GM19397 (cell line): Measurements from ENCODE around the gene SMYD2.

Experiments
- ATAC-seq: cut with Tn5 transposase; IDR thresholded peaks from one replicate; pipeline ENCODE4 v1.9.1; 2021; ENCODE audit warnings: mild to moderate bottlenecking, moderate library complexity; ENCODE audit not compliant: unreplicated experiment

SMYD2 gene

GRCh38 chr1:214354440-214355148, 73.6 kb downstream of the SMYD2 start:
- no peak for ATAC-seq

DNA sequence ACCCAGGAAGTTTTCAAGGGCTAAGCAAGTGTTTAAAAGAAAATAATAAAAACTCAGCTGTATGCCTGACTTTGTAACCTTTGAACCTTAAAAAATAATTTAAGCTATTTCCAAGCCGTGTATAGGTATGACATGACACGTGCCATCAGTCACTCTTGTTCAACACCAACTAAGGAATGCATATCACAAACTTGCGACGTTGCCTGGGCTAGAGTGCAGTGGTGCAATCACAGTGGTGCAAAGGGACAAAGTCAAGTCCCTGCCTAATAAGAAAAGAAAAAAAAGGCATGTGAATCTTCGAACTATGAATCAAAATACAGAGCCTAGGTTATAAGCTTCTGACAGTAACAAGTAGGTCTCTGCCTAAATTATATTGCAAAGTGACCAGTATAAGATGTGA, 79.2 kb downstream of the SMYD2 start:
- no peak for ATAC-seq

DNA sequence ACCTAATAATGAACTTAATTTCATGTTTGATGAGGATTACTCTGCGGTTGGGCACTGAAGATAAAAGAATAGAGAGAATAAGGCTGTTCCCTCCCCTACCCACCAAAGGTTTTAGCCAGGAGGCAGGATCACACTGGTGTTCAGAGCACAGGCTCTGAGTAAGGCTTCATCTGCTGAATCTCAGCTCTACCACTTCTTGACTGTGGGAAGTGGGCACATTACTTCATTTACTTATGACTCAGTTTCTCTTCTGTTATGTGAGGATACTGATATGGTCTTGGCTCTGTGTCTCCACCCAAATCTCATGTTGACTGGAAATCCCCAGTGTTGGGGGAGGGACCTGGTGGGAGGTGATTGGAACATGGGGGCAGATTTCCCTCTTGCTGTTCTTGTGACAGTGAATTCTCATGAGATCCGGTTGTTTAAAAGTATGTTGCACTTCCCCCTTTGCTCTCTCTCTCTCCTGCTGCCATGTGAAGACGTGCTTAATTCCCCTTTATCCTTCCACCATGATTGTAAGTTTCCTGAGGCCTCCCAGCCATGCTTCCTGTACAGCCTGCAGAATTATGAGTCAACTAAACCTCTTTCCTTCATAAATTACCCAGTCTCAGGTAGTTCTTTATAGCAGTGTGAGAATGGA, 79.7 kb downstream of the SMYD2 start:
- no peak for ATAC-seq

DNA sequence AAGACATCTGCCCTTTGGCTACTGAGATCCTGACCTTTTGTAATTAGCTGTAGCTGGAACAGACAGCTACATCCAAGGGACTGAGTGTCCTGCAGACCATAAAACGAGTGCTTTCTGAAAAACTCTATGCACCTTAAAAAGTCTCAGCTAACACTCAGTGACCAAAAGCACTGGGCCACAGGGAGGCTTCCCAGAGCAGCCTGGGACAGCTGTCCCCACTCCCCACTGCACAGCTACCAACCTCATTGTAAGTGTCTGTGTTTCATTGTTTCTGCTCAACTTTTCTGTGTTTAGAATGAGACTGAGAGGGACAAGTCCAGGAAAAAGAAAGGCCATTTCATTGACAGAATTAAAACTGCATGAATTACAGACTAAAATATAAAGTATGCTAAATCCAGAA, 80.7 kb downstream of the SMYD2 start:
- no peak for ATAC-seq

- no peak for ATAC-seq
These were observed 81.4 kb downstream of the SMYD2 start for GRCh38 chr1:214362188-214362882.

DNA sequence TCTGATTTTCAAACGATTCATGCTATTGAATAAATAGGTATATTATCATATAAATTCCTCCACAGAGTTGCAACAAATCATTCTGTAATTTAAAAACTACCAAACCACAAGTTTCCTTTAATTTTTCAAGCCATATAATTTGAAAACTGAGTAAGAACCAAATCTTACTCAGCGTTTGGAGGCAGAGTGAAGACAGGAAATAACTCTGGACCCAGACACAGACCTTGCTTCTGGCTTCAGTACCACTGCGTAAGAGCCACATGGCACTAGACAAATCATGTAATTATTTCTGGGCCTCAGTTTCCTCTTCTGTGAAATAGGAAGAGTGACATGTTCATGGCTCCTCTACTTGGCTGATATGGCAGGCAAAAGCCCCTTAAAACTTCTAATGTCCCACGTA, 82.4 kb downstream of the SMYD2 start:
- no peak for ATAC-seq

- ATAC-seq: no peak
These were observed 83.4 kb downstream of the SMYD2 start for GRCh38 chr1:214364386-214364785.

DNA sequence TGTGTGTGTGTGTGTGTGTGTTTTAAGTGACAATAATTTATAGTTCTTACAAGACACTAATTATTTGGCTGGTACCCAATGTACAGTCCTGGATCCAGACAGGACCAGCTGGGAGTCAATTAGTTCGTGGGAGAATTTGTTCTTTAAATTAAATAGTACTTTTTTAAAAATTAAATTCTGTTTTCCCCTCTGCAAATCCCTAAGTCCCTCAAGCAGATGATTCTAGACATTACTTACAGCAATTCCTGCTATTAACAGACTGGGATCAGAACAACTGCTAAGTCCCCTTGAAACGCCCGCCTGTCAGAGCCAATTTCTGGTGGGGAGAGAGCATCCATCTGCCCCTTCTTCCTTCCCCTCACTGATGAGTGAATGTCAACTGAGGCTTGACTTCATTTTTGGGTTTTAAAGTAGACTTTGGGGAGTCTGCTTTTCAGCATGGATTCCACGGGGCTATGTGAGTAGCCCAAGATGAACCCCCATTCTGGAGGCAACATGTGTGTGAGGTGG, 83.9 kb downstream of the SMYD2 start:
- no peak for ATAC-seq

DNA sequence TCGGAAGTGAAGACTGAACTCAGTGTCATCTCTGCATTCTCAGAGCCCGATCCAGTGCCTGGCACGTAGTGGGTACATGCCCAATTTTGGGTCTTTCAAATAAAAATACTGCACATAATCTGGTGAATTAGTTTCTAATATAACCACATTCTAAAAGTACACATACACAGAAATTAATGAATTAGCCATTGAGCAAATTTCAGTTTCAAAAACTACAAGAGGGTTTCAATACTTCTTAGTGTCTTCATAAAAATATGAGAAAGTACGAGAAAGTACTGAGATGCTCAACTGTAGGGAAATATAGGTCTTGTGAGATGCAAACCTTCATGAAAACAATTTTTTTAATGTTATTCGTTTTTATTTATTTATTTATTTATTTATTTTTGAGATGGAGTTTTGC, 86.9 kb downstream of the SMYD2 start:
- no peak for ATAC-seq

GRCh38 chr1:214369364-214369763, 88.4 kb downstream of the SMYD2 start:
- ATAC-seq: no peak

GRCh38 chr1:214370615-214371014, 89.7 kb downstream of the SMYD2 start:
- no peak for ATAC-seq

DNA sequence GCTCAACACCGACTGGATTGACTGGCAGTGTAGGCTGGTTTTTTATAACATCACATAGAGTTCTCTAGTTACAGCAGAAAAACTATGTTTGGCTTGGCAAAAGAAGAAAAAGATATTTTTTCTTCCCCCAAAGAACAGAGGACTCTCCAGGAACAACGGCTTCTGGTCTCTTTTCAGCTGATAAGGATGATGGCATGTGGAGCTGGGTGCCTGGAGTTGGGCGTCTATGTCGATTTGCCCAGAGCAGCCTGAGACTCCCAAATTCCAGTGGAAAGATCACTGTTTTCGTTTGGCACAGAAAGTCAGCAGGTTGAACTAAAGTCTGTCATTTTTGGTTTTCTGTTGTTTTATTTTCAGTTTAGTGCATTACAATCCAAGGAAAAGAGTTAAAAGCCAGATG, 91.1 kb downstream of the SMYD2 start:
- ATAC-seq: no peak

DNA sequence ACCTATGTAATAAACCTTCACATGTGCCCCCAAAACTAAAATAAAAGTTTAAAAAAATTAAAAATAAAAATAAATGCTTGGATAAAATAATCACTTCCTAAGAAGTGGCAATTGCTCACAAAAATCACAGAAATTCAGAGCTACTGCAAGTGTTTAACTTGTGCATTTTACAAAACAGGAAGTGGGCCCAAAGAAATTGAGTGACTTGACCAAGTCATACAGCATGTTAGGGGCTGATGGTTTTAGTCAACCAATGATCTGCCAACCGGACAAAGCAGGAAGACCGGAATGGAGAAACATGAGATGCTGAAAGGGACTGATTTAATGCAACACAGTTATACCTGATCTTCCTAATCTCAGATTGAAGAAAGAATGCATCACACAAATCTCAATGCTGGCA, 96.5 kb downstream of the SMYD2 start:
- ATAC-seq: no peak

DNA sequence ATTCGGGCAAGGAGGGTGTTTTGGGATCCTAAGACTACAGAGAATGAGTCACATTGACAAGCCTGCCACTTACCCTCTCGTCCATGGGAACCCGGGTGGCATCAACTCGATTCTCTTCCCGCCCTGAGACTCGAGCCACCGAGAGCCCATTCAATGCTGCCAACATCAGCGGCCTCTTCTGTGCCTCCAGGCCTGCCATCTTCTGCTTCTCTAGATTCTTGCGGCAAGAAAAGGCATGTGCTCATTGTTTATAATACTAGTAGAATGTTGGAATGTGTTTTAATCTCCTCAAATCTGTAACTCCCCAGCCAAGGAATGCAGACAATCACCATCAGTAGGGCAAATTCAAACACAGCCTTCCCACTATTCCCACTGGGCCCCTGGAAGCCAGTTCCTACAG, 96.9 kb downstream of the SMYD2 start:
- no peak for ATAC-seq

DNA sequence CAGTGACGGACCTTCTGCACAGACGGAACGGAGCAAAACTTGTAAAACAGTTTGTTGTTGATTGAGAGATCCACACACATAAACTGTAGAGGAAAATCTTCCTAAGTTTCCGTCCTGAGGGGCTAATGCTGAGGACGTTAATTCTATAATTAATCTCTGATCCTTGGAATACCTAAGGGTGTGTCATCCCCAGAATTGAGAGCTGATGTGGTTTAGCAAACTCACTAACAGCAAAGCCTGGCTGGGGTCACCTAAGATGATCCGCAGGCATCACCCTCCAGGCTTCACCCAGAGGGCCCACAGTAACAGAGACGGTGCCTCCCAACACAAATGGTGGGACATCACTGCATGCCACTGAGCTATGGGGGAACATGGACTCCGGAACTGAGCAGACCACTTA, 97.5 kb downstream of the SMYD2 start:
- ATAC-seq: no peak

- no peak for ATAC-seq
These were observed 98.4 kb downstream of the SMYD2 start for GRCh38 chr1:214379236-214379970.

GRCh38 chr1:214380396-214380795, 99.4 kb downstream of the SMYD2 start:
- ATAC-seq: no peak

- ATAC-seq: no peak
These were observed 100.2 kb downstream of the SMYD2 start for GRCh38 chr1:214380986-214381695.

GRCh38 chr1:214383381-214384372, 102.7 kb downstream of the SMYD2 start:
- no peak for ATAC-seq
